Smooth muscle cell (in vitro differentiated cells): Measurements from ENCODE around the gene ST7. TPM values are rescaled to one million over a fixed set of nuclear protein-coding genes. Genes with fewer than 3 reads are reported as not detected.

ENCODE experiments used
- DNase-seq: peaks from one replicate; lab custom pipeline; 2025; ENCODE audit not compliant: unreplicated experiment; lab: John Stamatoyannopoulos, UW
- H2AFZ ChIP-seq: fragments of 200-600 bp; sonication (generic); 2 replicates; pipeline ENCODE4 v1.6.0; 2016; ENCODE audit warnings: antibody characterized with exemption, low read depth, mild to moderate bottlenecking
- H3F3A ChIP-seq: fragments of 200-600 bp; sonication (generic); 2 replicates; pipeline ENCODE4 v1.6.0; 2017; ENCODE audit warnings: antibody characterized with exemption, low read depth
- H3K27ac ChIP-seq: fragments of 200-600 bp; sonication (generic); 2 replicates; pipeline ENCODE4 v1.5.1; 2016; ENCODE audit warnings: low read depth, mild to moderate bottlenecking
- H3K27me3 ChIP-seq: fragments of 200-600 bp; sonication (generic); 2 replicates; pipeline ENCODE4 v1.6.1; 2016; ENCODE audit warnings: low read depth, mild to moderate bottlenecking
- H3K36me3 ChIP-seq: fragments of 200-600 bp; sonication (generic); 2 replicates; pipeline ENCODE4 v1.5.1; 2016; ENCODE audit warnings: low read depth
- H3K4me1 ChIP-seq: fragments of 200-600 bp; sonication (generic); 2 replicates; pipeline ENCODE4 v1.5.1; 2016; ENCODE audit warnings: low read depth
- H3K4me2 ChIP-seq: fragments of 200-600 bp; sonication (generic); 2 replicates; pipeline ENCODE4 v1.6.0; 2016; ENCODE audit warnings: mild to moderate bottlenecking
- H3K4me3 ChIP-seq: fragments of 200-600 bp; sonication (generic); 2 replicates; pipeline ENCODE4 v1.5.1; 2016; ENCODE audit warnings: mild to moderate bottlenecking
- H3K79me2 ChIP-seq: fragments of 200-600 bp; sonication (generic); 2 replicates; pipeline ENCODE4 v1.6.0; 2016; ENCODE audit warnings: low read depth, mild to moderate bottlenecking
- H3K9ac ChIP-seq: fragments of 200-600 bp; sonication (generic); 2 replicates; pipeline ENCODE4 v1.6.0; 2016; ENCODE audit warnings: low read depth
- H3K9me3 ChIP-seq: fragments of 200-600 bp; sonication (generic); replicated peaks from 2 replicates; pipeline ENCODE4 v1.5.1; 2016; ENCODE audit warnings: low read depth
- H4K20me1 ChIP-seq: fragments of 200-600 bp; sonication (generic); 2 replicates; pipeline ENCODE4 v1.6.0; 2016; ENCODE audit warnings: low read depth
- CTCF ChIP-seq: fragments of 200-600 bp; sonication (generic); IDR thresholded peaks from 2 replicates; pipeline ENCODE4 v1.5.1; 2017; ENCODE audit warnings: borderline replicate concordance, mild to moderate bottlenecking, antibody characterized with exemption; ENCODE audit not compliant: insufficient read depth, poor library complexity, severe bottlenecking
- WGBS: methylation state at CpG from one replicate; pipeline ENCODE4 v1.1.7; 2016; ENCODE audit warnings: low lambda C conversion rate; 5-methylcytosine and 5-hydroxymethylcytosine counted together
- polyA plus RNA-seq: library from polyadenylated mRNA; unstranded; fragments of >200 nt; fragmentation: Nextera tagmentation; extraction: Ambion mirVana; gene quantifications from 2 replicates; pipeline ENCODE4 v1.2.1, GENCODE V29; 2016
- total RNA-seq: library from RNA; depleted of rRNA; stranded (reverse); fragments of >200 nt; gene quantifications from 2 replicates; pipeline ENCODE4 v1.2.3, GENCODE V29; 2014

ST7 gene
- total and polyA plus RNA-seq, 2 experiments from 2014 or later = 23.2 to 26.1 TPM

DNA sequence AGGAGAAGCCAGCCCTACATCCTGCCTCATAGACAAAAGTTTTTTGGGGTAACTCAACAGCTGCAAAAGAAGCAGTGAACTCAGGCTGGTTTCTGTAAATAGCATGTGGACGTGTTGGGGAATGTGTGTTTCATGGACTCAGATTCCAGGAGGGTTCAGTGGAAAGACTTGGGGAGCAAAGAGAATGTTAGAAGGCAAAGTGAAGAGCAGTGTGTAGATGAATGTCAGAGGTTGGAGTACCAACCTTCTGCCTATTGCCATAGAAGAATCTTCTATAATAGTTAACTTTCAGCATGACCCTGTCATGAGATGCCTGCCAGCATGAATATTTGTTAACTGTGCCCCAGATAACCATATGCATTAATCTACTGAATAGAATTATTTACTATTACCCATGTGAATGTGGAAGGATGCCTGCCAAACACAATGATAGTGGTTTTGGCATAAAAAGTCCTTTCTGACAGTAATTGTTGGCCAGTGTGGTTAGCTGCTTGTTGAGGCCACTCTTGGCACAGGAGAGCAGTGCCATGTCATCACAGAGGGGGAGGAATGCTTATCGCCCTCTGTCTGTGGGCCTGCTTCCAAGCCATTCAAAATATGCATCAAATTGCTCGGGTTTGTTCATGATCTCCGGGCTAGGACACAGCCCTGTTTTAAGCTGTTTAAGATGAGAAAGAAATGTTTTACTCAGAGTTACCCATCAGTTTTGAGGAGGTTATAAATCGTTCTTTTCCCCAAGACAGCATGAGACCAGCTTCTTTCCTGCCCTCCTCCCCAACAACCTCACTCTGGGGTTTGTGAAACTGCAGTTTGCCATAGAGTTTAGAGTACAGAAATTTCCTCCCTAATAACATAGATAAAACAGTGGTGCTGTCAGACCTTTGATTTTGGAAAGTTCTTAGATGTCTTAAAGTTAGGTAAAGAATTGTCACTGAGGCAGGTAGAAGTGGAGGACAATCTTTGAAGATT is 204.2 kb downstream of the ST7 start:
- Histone ChIP-seq H3K4me3 (no peak overlapping the region), H3K9ac (no peak overlapping the region), H3K27ac (peak overlapping the region; percentile 50)

GRCh38 chr7:117158941-117159697 is 205.8 kb downstream of the ST7 start:
- H3K36me3 ChIP-seq = no peaks in the 10 kb centered on the region
- H4K20me1 ChIP-seq = no peaks in the 10 kb centered on the region
- 56% methylated on average over 4 of the region's 4 CpGs for WGBS
- no peak for DNase-seq
- H3K4me2 ChIP-seq = peak overlapping the region; percentile 67
- peaks cover 4% of the 10 kb centered on the region for H3F3A ChIP-seq
- no peak for TF ChIP-seq CTCF
- peak overlapping the region; percentile 50 for H3K27ac ChIP-seq
- no peak overlapping the region for H2AFZ ChIP-seq
- no peaks in the 10 kb centered on the region for H3K4me1 ChIP-seq
- H3K27me3 ChIP-seq = no peaks in the 10 kb centered on the region
- no peaks in the 10 kb centered on the region for H3K79me2 ChIP-seq
- H3K9me3 ChIP-seq = no peaks in the 10 kb centered on the region
- no peak overlapping the region for H3K9ac ChIP-seq
- no peak overlapping the region for H3K4me3 ChIP-seq

More for the DNA sequence above, 204.2 kb downstream of the ST7 start:
- H3K4me1 ChIP-seq = no peaks in the 10 kb centered on the region
- H4K20me1 ChIP-seq = no peaks in the 10 kb centered on the region
- no peak for DNase-seq
- no peaks in the 10 kb centered on the region for H3K79me2 ChIP-seq
- WGBS = 49% methylated on average over 5 of the region's 5 CpGs
- no peak overlapping the region for H3K4me2 ChIP-seq
- no peak overlapping the region for H2AFZ ChIP-seq
- H3K27me3 ChIP-seq = no peaks in the 10 kb centered on the region
- TF ChIP-seq CTCF = no peak
- no peaks in the 10 kb centered on the region for H3K36me3 ChIP-seq
- H3K9me3 ChIP-seq = no peaks in the 10 kb centered on the region
- peaks cover 4% of the 10 kb centered on the region for H3F3A ChIP-seq

DNA sequence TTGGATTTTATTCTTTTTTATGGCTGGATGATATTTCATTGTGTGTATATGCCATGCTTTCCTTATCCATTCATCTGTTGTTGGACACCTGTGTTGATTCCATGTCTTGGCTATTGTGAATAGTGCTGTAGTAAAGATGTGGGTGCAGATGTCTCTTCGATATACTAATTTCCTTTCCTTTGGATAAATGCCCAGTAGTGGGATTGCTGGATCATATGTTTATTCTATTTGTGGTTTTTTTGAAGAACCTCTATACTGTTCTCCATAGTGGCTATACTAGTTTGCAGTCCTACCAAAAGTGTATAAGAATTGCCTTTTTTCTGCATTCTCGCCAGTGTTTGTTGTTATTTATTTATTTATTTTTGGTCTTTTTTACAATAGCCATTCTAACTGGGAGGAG is 209.8 kb downstream of the ST7 start:
- Histone ChIP-seq H3K4me2 (no peak overlapping the region), H3F3A (peaks cover 4% of the 10 kb centered on the region), H3K27me3 (no peaks in the 10 kb centered on the region), H3K36me3 (no peaks in the 10 kb centered on the region), H3K9me3 (no peaks in the 10 kb centered on the region), H4K20me1 (no peaks in the 10 kb centered on the region), H3K9ac (no peak overlapping the region), H3K27ac (no peak overlapping the region), H3K79me2 (no peaks in the 10 kb centered on the region), H2AFZ (no peak overlapping the region), H3K4me3 (no peak overlapping the region), H3K4me1 (no peaks in the 10 kb centered on the region)
- no peak for TF ChIP-seq CTCF
- no peak for DNase-seq
- WGBS = 78% methylated on average over 2 of the region's 2 CpGs
